Astrocyte (in vitro differentiated cells and primary cell): ENCODE measurements around the gene UBP1.

Source experiments
- EZH2 ChIP-seq: IDR thresholded peaks from 2 replicates; pipeline ENCODE4 v1.6.1; 2012; ENCODE audit warnings: mild to moderate bottlenecking, low read length, inconsistent platforms; ENCODE audit not compliant: insufficient read depth
- TF ChIP-seq, protein P1 (sequence below): IDR thresholded peaks from 2 replicates; pipeline ENCODE4 v1.5.1; 2011; ENCODE audit warnings: low read depth, mild to moderate bottlenecking, inconsistent platforms, low read length, moderate library complexity; ENCODE audit not compliant: insufficient read depth

DNA sequence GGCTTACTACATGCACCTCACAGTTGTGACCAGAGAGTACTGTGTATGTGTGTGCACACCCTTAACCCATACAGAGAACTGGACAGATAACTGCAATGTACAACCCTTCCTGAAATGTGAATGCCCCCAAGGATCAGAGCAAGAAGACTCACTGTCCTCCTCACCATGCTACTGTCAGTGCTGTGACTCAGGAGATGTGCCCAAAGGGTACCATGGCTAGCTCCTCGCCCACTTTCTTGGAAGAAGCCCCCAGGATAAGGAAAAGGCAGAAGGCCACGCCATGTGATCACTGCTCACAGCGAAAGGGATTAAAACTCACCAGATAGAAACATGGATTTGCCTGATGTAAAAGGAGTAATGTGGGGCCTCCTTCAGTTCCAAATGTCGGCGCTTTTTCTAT is 41.8 kb downstream of the UBP1 start:
- TF ChIP-seq EZH2: no peak
- TF ChIP-seq, protein P1, sequence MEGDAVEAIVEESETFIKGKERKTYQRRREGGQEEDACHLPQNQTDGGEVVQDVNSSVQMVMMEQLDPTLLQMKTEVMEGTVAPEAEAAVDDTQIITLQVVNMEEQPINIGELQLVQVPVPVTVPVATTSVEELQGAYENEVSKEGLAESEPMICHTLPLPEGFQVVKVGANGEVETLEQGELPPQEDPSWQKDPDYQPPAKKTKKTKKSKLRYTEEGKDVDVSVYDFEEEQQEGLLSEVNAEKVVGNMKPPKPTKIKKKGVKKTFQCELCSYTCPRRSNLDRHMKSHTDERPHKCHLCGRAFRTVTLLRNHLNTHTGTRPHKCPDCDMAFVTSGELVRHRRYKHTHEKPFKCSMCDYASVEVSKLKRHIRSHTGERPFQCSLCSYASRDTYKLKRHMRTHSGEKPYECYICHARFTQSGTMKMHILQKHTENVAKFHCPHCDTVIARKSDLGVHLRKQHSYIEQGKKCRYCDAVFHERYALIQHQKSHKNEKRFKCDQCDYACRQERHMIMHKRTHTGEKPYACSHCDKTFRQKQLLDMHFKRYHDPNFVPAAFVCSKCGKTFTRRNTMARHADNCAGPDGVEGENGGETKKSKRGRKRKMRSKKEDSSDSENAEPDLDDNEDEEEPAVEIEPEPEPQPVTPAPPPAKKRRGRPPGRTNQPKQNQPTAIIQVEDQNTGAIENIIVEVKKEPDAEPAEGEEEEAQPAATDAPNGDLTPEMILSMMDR: no peak
